Suprapubic skin (tissue), 2 donors: ENCODE results near the gene SORCS1.

Experiments used
- EP300 ChIP-seq: sonication (generic); formaldehyde crosslinking; IDR thresholded peaks from one replicate; pipeline ENCODE4 v1.6.1; 2017; ENCODE audit warnings: antibody characterized with exemption
- POLR2A ChIP-seq, 2 donors: fragments of 450-650 bp; IDR thresholded peaks; one replicate each; pipeline ENCODE4 v1.6.1; 2017; ENCODE audit warnings: antibody characterized with exemption in 2 of 2, mild to moderate bottlenecking in 2 of 2, moderate library complexity in 2 of 2

GRCh38 chr10:107085665-107086525, 78.6 kb downstream of the SORCS1 start:
- TF ChIP-seq POLR2A (IDR thresholded peaks at IDR 0.05) (no peak), EP300 (no peak)
